GM12801 (cell line): Measurements from ENCODE around the gene SUMO3.

ENCODE experiments used
- CTCF ChIP-seq: IDR thresholded peaks from one replicate; pipeline ENCODE4 v1.5.1; 2011; ENCODE audit warnings: control low read depth; ENCODE audit not compliant: insufficient read length; ENCODE audit errors: extremely low read depth

The SUMO3 gene

DNA sequence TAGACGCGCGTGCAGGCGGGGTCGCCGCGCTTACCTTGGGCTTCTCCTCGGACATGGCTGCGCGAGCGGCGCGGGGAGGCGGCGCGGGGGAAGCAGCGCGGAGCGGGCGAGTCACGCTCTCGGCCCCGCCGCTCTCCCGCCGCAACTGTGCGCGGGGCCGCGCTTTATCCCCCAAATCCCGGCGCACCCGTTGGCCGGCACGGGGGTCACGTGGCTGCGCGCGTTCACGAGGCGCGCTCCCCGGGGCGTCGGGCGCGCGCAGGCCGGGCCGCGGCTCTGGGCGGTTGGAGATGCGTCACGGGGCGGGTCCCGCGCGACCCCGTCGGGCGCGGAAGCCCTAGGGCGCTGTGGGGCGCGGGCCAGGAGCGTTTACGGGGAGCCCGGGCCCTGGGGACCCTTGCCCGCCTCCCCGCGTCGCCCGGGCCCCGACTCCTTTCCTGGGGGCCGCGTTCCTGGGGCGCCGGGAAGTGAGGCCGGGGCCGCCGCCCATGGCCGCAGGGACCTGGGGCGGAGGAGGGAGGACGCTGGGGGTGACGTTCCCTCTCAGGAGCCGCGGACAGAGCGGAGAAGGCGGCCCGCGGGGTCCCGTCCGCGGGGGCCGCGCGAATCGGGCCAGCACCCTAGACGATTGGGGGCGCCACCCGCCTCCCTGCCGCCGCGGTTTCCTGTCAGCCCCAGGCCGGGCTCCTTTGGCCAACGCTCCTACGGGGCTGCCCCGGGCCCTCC lies at the start of gene SUMO3:
Gene SUMO3 (minus strand): TSS at position 149 of the 726 bp plus-strand sequence. CDS start 94 bp downstream, at position 55.
- no peak for TF ChIP-seq CTCF

DNA sequence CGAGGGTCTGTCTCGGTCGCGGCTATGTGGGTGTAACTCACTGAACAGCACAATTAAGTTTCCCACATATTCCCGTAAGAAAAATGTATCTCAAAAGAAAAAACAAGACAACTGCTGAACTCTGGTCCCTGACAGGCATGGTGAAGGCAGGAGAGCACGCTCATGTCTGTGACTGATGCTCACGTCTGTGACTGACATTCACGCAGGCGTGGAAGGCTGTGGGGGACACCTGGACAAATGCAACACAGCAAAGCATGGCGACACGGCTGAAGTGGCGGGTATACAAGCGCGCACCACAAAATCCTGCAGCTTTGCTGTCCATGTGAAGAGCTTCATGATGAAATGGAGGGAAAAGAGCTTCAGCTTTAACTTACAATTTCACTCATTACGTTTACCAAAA lies 49.6 kb upstream of the SUMO3 start:
- TF ChIP-seq CTCF = no peak

DNA sequence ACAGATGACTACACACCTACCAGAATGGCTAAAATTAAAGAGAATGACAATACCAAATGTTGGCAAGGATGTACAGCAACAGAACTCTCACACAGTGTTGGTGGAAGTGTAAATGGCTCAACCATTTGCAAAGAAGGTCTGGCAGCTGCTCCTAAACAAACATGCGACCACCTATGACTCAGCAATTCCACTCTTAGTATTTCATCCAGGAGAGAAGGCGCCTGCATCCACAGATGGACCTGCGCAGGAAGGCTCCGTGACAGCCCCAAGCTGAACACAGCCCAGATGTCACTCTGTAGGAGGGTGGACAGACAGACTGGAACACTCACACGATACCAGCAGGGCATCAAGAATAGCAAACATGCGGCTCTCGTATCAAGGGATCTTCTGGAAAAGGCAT lies 48.9 kb upstream of the SUMO3 start:
- TF ChIP-seq CTCF = no peak

GRCh38 chr21:44865561-44866280 lies 47.9 kb upstream of the SUMO3 start:
- no peak for TF ChIP-seq CTCF

GRCh38 chr21:44862869-44863685 lies 45.2 kb upstream of the SUMO3 start:
- TF ChIP-seq CTCF = no peak

- no peak for TF ChIP-seq CTCF
These were observed 40.9 kb upstream of the SUMO3 start for GRCh38 chr21:44858791-44859190.

DNA sequence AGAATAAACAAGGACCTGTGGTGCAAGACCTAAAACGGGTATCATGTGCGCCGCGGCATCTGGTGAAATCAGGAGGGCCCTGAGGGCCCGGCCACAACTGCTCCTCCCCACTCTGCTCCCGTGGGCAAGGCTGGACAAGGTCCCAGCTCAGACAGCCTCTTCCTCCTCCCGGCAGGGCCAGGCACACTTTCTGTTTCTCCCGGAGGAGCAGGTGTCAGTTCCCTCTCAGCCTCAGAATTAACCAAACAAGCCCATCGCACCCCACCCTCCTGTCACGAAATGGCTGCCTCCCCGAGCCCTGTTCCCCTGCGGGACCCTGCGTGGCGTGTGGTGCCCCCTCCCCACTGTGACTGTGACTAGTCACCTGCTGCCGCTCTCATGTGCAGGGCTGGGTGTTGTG lies 40.4 kb upstream of the SUMO3 start:
- no peak for TF ChIP-seq CTCF
